Measurements from ENCODE around the gene RAVER2. TPM values are rescaled to one million over a fixed set of nuclear protein-coding genes. Genes with fewer than 3 reads are reported as not detected.

RAVER2 gene
- total RNA-seq, 1 donor from 2014 or later: 18.6 TPM

DNA sequence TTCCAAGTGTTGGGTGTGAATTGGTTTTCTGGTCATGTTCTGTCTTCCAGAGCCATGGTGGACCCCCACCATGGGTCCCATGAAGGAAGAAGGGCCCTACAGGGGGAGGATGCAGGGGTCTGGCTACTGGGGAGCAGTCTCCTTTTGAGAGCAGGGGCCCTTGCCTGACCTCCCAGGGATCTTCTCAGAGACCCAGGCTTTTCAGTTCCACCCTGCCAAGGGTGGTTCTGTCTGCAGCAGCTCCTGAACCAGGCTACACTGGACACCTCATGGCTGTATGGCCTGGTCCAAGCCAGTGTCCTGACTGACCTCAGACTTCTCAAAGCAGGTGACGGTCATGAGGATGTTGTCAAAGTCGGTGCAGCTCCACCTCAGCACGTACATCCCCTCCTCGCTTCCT, 112.5 kb downstream of the RAVER2 start:
- Mint-ChIP-seq H3K9me3 (no peaks in the 10 kb centered on the region), H3K27ac (no peak overlapping the region), H3K4me1 (no peaks in the 10 kb centered on the region), H3K36me3 (peaks cover 46% of the 10 kb centered on the region), H3K4me3 (no peak overlapping the region), H3K27me3 (ENCODE audit: low read depth) (no peaks in the 10 kb centered on the region)
- TF ChIP-seq, protein P1, sequence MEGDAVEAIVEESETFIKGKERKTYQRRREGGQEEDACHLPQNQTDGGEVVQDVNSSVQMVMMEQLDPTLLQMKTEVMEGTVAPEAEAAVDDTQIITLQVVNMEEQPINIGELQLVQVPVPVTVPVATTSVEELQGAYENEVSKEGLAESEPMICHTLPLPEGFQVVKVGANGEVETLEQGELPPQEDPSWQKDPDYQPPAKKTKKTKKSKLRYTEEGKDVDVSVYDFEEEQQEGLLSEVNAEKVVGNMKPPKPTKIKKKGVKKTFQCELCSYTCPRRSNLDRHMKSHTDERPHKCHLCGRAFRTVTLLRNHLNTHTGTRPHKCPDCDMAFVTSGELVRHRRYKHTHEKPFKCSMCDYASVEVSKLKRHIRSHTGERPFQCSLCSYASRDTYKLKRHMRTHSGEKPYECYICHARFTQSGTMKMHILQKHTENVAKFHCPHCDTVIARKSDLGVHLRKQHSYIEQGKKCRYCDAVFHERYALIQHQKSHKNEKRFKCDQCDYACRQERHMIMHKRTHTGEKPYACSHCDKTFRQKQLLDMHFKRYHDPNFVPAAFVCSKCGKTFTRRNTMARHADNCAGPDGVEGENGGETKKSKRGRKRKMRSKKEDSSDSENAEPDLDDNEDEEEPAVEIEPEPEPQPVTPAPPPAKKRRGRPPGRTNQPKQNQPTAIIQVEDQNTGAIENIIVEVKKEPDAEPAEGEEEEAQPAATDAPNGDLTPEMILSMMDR (IDR thresholded peaks at IDR 0.05; ENCODE audit: unreplicated experiment): no peak
- DNase-seq (ENCODE audit: low spot score in 2 of 2, unreplicated experiment in 2 of 2): no peak

DNA sequence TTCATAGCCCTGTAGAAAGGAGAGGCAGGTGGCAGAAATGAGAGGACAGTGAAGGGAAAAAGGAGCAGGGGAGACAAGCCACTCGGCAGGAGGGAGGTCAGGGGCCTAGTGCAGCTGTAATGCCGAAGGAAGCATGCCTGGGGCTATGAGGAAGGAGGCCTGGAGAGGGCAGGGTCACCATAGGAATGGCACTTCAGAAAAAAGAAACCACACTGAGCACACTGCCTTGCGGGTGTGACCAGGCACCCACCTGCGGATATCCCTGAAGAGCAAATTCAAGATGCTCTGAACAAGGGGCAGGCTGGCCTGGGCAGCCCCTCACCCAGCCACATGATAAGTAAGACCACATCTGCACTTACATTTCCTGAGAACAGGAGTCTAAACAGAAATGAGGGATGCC, 116.7 kb downstream of the RAVER2 start:
- no peak for DNase-seq (ENCODE audit: low spot score in 2 of 2, unreplicated experiment in 2 of 2)
- no peaks in the 10 kb centered on the region for H3K4me1 Mint-ChIP-seq
- no peak overlapping the region for H3K4me3 Mint-ChIP-seq
- TF ChIP-seq, protein P1 (IDR thresholded peaks at IDR 0.05; ENCODE audit: unreplicated experiment): no peak
- no peaks in the 10 kb centered on the region for H3K27me3 Mint-ChIP-seq (ENCODE audit: low read depth)
- H3K36me3 Mint-ChIP-seq: peaks cover 47% of the 10 kb centered on the region
- no peak overlapping the region for H3K27ac Mint-ChIP-seq
- H3K9me3 Mint-ChIP-seq: no peaks in the 10 kb centered on the region

DNA sequence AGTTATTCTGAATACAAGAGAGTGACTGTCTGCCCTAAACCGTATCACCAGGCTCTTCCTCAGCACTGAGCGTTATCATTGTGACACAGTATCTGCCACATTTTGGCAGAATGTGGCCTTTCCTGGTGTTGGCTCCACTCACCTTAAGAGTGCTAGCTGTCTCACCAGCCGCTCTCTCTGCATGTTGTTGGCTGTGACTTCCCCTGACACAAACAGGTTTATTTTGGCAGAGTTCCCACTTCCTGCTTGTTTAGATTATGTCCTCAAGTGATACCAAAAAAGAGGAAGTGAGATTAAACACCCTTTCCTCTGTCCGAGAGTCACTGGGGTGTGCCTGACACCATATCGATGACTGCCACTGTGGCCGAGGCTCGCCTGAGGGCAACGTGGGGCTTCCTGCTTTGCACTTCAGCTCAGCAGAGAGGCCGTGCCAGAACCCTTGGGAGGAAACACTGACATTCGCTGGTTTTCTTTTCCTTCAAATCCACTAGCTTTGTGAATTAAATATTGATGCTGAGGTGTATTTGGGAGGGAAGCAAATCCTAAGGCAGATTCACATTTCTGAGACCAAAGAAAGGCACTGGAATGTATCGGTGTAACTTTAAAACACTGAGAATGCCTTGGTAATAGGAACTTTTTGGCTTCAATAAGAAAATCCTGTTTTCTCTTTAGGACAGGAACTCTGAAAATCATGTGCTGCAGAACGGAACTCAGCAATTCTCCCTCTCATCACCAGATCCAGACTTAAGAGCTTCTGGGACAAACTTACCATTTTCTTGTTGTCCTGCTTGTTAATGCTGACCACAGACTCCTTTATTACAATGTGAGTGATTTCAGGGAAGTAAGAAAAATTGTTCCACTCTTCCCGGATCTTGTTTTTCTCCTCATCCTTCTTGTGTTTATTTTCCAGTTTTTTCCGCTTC, 119.4 kb downstream of the RAVER2 start:
- no peaks in the 10 kb centered on the region for H3K4me1 Mint-ChIP-seq
- H3K9me3 Mint-ChIP-seq: no peaks in the 10 kb centered on the region
- no peaks in the 10 kb centered on the region for H3K27me3 Mint-ChIP-seq (ENCODE audit: low read depth)
- H3K36me3 Mint-ChIP-seq: peaks cover 38% of the 10 kb centered on the region
- TF ChIP-seq, protein P1 (IDR thresholded peaks at IDR 0.05; ENCODE audit: unreplicated experiment): no peak
- H3K4me3 Mint-ChIP-seq: no peak overlapping the region
- no peak overlapping the region for H3K27ac Mint-ChIP-seq
- no peak for DNase-seq (ENCODE audit: low spot score in 2 of 2, unreplicated experiment in 2 of 2)

DNA sequence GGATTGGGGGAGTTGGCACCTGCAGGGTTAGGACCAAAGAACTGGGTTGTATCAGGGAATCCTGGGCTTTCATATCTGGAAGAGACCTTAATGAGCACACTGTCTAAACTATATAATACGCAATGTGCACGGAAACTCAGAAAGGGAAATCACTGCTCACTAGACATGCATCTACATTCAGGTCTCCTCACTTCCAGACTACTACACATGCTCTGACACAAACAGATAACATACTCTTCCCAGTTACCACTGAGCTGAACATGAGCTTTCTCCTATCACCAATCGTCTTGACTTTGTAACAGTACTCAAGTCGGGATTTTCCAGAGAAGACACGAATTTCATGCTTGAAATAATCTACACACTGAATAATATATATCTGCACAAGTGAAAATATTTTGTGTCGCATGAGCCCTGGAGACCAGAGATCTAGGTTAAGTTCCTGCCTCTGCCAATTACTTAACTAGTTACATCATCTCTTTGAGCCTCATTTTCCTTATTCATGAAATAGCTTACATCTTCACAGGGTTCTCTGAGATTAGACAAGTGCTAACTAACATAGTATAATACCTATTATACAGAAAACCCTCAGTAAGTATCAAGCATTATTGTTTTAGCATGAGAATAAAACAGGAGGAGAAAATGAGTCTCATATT, 120.4 kb downstream of the RAVER2 start:
- H3K4me3 Mint-ChIP-seq: no peak overlapping the region
- DNase-seq (ENCODE audit: low spot score in 2 of 2, unreplicated experiment in 2 of 2): no peak
- no peaks in the 10 kb centered on the region for H3K4me1 Mint-ChIP-seq
- no peak overlapping the region for H3K27ac Mint-ChIP-seq
- no peaks in the 10 kb centered on the region for H3K9me3 Mint-ChIP-seq
- H3K36me3 Mint-ChIP-seq: peaks cover 33% of the 10 kb centered on the region
- no peaks in the 10 kb centered on the region for H3K27me3 Mint-ChIP-seq (ENCODE audit: low read depth)
- TF ChIP-seq, protein P1 (IDR thresholded peaks at IDR 0.05; ENCODE audit: unreplicated experiment): no peak

DNA sequence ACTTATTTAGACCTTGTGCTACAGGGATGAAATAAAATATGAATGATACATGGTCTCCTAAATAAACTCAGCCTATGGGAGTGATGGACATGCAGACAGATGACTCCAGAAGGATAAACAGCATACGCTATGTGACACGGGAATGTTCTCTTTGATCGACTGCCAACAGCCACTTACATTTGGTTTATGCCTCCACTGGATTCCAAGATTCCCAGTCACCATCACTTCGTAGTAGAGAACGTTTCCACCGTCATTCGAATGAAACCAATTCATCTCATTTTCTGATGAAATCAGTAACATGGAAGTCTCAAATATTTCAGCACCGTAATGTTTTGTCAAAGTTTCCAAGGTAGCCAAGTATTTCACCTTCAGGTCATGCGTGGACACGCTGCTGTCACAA, 121.8 kb downstream of the RAVER2 start:
- Mint-ChIP-seq H3K27ac (no peak overlapping the region), H3K9me3 (no peaks in the 10 kb centered on the region), H3K4me3 (no peak overlapping the region), H3K4me1 (no peaks in the 10 kb centered on the region), H3K27me3 (ENCODE audit: low read depth) (no peaks in the 10 kb centered on the region), H3K36me3 (peaks cover 41% of the 10 kb centered on the region)
- no peak for DNase-seq (ENCODE audit: low spot score in 2 of 2, unreplicated experiment in 2 of 2)
- TF ChIP-seq, protein P1 (IDR thresholded peaks at IDR 0.05; ENCODE audit: unreplicated experiment): no peak
